Liver (tissue), 9 donors: ENCODE data around the gene CFAP74. TPM values are rescaled to one million over a fixed set of nuclear protein-coding genes. Genes with fewer than 3 reads are reported as not detected.

Source experiments
- DNase-seq: peaks from one replicate; pipeline ENCODE4 v3.0.0-alpha.2; 2017; ENCODE audit warnings: low spot score
- H3K27ac ChIP-seq, 2 donors: one replicate each; pipeline ENCODE4 v1.7.0; 2013; ENCODE audit warnings: inconsistent platforms in 2 of 2, low read length in 2 of 2, control low read depth in 1 of 2, low read depth in 1 of 2, mild to moderate bottlenecking in 1 of 2
- H3K27me3 ChIP-seq, 4 donors: one replicate each; pipeline versions ENCODE4 v1.6.1 to v1.7.0; 2013; ENCODE audit warnings: low read length in 3 of 4, inconsistent platforms in 1 of 4, mild to moderate bottlenecking in 1 of 4, moderate library complexity in 1 of 4; ENCODE audit not compliant: control insufficient read depth in 4 of 4, insufficient read depth in 4 of 4
- H3K36me3 ChIP-seq, 4 donors: one replicate each; pipeline versions ENCODE4 v1.6.1 to v1.7.0; 2013; ENCODE audit warnings: low read length in 3 of 4, mild to moderate bottlenecking in 3 of 4, low read depth in 1 of 4, moderate library complexity in 1 of 4; ENCODE audit not compliant: control insufficient read depth in 4 of 4, insufficient read depth in 3 of 4
- H3K4me1 ChIP-seq, 4 donors: one replicate each; pipeline versions ENCODE4 v1.6.1 to v1.7.0; 2013; ENCODE audit warnings: low read length in 3 of 4, mild to moderate bottlenecking in 3 of 4, moderate library complexity in 1 of 4; ENCODE audit not compliant: control insufficient read depth in 4 of 4, insufficient read depth in 4 of 4
- H3K4me3 ChIP-seq, 3 donors: one replicate each; pipeline versions ENCODE4 v1.6.1 to v1.7.0; 2013; ENCODE audit warnings: low read length in 3 of 3, control low read depth in 1 of 3, low read depth in 1 of 3, mild to moderate bottlenecking in 1 of 3
- H3K9ac ChIP-seq, 2 donors: one replicate each; pipeline ENCODE4 v1.7.0; 2013; ENCODE audit warnings: low read length in 2 of 2, mild to moderate bottlenecking in 2 of 2, moderate library complexity in 2 of 2, control low read depth in 1 of 2, low read depth in 1 of 2
- H3K9me3 ChIP-seq, 4 donors: one replicate each; pipeline versions ENCODE4 v1.6.1 to v1.7.0; 2013; ENCODE audit warnings: low read length in 3 of 4; ENCODE audit not compliant: control insufficient read depth in 4 of 4
- EGR1 ChIP-seq, 2 donors: IDR thresholded peaks; 2 replicates each; pipeline ENCODE4 v1.6.1; 2016 to 2018; ENCODE audit warnings: antibody characterized with exemption in 2 of 2, low read depth in 2 of 2
- FOXA2 ChIP-seq: IDR thresholded peaks from 2 replicates; pipeline ENCODE4 v1.6.1; 2016; ENCODE audit warnings: antibody characterized with exemption
- GABPA ChIP-seq, 2 donors: IDR thresholded peaks in 1 of 2; conservative IDR thresholded peaks in 1 of 2; 2 replicates each; pipeline ENCODE4 v1.6.1; 2016; ENCODE audit warnings: antibody characterized with exemption in 2 of 2, mild to moderate bottlenecking in 1 of 2, moderate library complexity in 1 of 2
- HNF4A ChIP-seq, 2 donors: conservative IDR thresholded peaks; 2 replicates each; pipeline ENCODE4 v1.6.1; 2016; ENCODE audit warnings: antibody characterized with exemption in 2 of 2, mild to moderate bottlenecking in 2 of 2
- HNF4G ChIP-seq: IDR thresholded peaks from 2 replicates; pipeline ENCODE4 v1.6.1; 2016; ENCODE audit warnings: antibody characterized with exemption
- JUND ChIP-seq, 2 donors: IDR thresholded peaks; 2 replicates each; pipeline ENCODE4 v1.6.1; 2016; ENCODE audit warnings: antibody characterized with exemption in 2 of 2
- MAX ChIP-seq: IDR thresholded peaks from 2 replicates; pipeline ENCODE4 v1.6.1; 2016; ENCODE audit warnings: antibody characterized with exemption
- NR2F2 ChIP-seq: IDR thresholded peaks from 2 replicates; pipeline ENCODE4 v1.6.1; 2016; ENCODE audit warnings: antibody characterized with exemption
- RAD21 ChIP-seq, 2 donors: IDR thresholded peaks; 2 replicates each; pipeline ENCODE4 v1.6.1; 2016; ENCODE audit warnings: antibody characterized with exemption in 2 of 2, mild to moderate bottlenecking in 2 of 2
- REST ChIP-seq: IDR thresholded peaks from 2 replicates; pipeline ENCODE4 v1.6.1; 2016; ENCODE audit warnings: antibody characterized with exemption, mild to moderate bottlenecking
- RXRA ChIP-seq, 2 donors: IDR thresholded peaks; 2 replicates each; pipeline ENCODE4 v1.6.1; 2017 to 2018; ENCODE audit warnings: antibody characterized with exemption in 2 of 2, mild to moderate bottlenecking in 1 of 2
- SP1 ChIP-seq: IDR thresholded peaks from 2 replicates; pipeline ENCODE4 v1.6.1; 2018; ENCODE audit warnings: antibody characterized with exemption, mild to moderate bottlenecking
- TAF1 ChIP-seq: conservative IDR thresholded peaks from 2 replicates; pipeline ENCODE4 v1.6.1; 2016; ENCODE audit warnings: antibody characterized with exemption, mild to moderate bottlenecking
- YY1 ChIP-seq: IDR thresholded peaks from 2 replicates; pipeline ENCODE4 v1.6.1; 2016; ENCODE audit warnings: antibody characterized with exemption, mild to moderate bottlenecking
- WGBS: extraction: QIAGEN DNeasy Blood & Tissue Kit; methylation state at CpG from one replicate; pipeline ENCODE4 v1.1.7; 2013; 5-methylcytosine and 5-hydroxymethylcytosine counted together
- polyA plus RNA-seq, 2 donors: library from polyadenylated mRNA; stranded (reverse) in 1 of 2; unstranded in 1 of 2; fragments of 200-250 nt in 1 of 2; fragments of >200 nt in 1 of 2; fragmentation: Nextera tagmentation in 1 of 2; extraction: Ambion mirVana in 1 of 2; gene quantifications; one replicate each; pipeline versions ENCODE4 v1.2.1 to v1.2.3, GENCODE V29; 2013 to 2015
- total RNA-seq, 2 donors: library from RNA; depleted of rRNA; stranded (reverse); fragments of >200 nt; gene quantifications; one replicate each; pipeline ENCODE4 v1.2.3, GENCODE V29; 2014
- TF ChIP-seq, protein P1 (sequence below): fragments of 150-350 bp; IDR thresholded peaks from 2 replicates; pipeline ENCODE4 v1.5.1; 2017; ENCODE audit warnings: improper control_type of control experiment, low read depth, low read length; ENCODE audit not compliant: missing input control
- TF ChIP-seq, protein P2 (sequence below): IDR thresholded peaks from 2 replicates; pipeline ENCODE4 v1.6.1; 2016; ENCODE audit warnings: antibody characterized with exemption
- TF ChIP-seq, protein P3 (sequence below): IDR thresholded peaks from 2 replicates; pipeline ENCODE4 v1.6.1; 2016; ENCODE audit warnings: antibody characterized with exemption
- donor health status: healthy.
- donor health status: healthy.
- donor health status: healthy.
- donor health status: healthy.
- donor health status: healthy.

The CFAP74 gene
- total and polyA plus RNA-seq, 4 donors: under 0.01 to 0.31 TPM; not detected in 2

- Histone ChIP-seq H3K9me3 (no peaks in the 10 kb centered on the region), H3K27me3 (peaks cover 0 to 2% (median 0%) of the 10 kb centered on the region in 4 donors), H3K4me1 (no peaks in the 10 kb centered on the region), H3K9ac (no peak overlapping the region), H3K4me3 (no peak overlapping the region), H3K36me3 (no peaks in the 10 kb centered on the region), H3K27ac (no peak overlapping the region)
- DNase-seq: no peak
- 68% methylated on average over 38 of the region's 38 CpGs for WGBS
- no peak for TF ChIP-seq HNF4G
- TF ChIP-seq NR2F2: no peak
- TF ChIP-seq TAF1: no peak
- TF ChIP-seq RAD21 (IDR thresholded peaks at IDR 0.05): no peak
- TF ChIP-seq HNF4A (conservative IDR thresholded peaks at IDR 0.05): no peak
- TF ChIP-seq JUND (IDR thresholded peaks at IDR 0.05): no peak
- TF ChIP-seq, protein P1, sequence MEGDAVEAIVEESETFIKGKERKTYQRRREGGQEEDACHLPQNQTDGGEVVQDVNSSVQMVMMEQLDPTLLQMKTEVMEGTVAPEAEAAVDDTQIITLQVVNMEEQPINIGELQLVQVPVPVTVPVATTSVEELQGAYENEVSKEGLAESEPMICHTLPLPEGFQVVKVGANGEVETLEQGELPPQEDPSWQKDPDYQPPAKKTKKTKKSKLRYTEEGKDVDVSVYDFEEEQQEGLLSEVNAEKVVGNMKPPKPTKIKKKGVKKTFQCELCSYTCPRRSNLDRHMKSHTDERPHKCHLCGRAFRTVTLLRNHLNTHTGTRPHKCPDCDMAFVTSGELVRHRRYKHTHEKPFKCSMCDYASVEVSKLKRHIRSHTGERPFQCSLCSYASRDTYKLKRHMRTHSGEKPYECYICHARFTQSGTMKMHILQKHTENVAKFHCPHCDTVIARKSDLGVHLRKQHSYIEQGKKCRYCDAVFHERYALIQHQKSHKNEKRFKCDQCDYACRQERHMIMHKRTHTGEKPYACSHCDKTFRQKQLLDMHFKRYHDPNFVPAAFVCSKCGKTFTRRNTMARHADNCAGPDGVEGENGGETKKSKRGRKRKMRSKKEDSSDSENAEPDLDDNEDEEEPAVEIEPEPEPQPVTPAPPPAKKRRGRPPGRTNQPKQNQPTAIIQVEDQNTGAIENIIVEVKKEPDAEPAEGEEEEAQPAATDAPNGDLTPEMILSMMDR: no peak
- TF ChIP-seq GABPA (IDR thresholded peaks at IDR 0.05 in 1 of 2, conservative IDR thresholded peaks at IDR 0.05 in 1 of 2): no peak
- TF ChIP-seq SP1: no peak
- TF ChIP-seq, protein P2, sequence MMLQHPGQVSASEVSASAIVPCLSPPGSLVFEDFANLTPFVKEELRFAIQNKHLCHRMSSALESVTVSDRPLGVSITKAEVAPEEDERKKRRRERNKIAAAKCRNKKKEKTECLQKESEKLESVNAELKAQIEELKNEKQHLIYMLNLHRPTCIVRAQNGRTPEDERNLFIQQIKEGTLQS: no peak
- TF ChIP-seq, protein P3, sequence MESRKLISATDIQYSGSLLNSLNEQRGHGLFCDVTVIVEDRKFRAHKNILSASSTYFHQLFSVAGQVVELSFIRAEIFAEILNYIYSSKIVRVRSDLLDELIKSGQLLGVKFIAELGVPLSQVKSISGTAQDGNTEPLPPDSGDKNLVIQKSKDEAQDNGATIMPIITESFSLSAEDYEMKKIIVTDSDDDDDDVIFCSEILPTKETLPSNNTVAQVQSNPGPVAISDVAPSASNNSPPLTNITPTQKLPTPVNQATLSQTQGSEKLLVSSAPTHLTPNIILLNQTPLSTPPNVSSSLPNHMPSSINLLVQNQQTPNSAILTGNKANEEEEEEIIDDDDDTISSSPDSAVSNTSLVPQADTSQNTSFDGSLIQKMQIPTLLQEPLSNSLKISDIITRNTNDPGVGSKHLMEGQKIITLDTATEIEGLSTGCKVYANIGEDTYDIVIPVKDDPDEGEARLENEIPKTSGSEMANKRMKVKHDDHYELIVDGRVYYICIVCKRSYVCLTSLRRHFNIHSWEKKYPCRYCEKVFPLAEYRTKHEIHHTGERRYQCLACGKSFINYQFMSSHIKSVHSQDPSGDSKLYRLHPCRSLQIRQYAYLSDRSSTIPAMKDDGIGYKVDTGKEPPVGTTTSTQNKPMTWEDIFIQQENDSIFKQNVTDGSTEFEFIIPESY: no peak
- no peak for TF ChIP-seq YY1
- TF ChIP-seq MAX: no peak
- TF ChIP-seq FOXA2: no peak
- no peak for TF ChIP-seq RXRA (IDR thresholded peaks at IDR 0.05)
- no peak for TF ChIP-seq REST
- TF ChIP-seq EGR1 (IDR thresholded peaks at IDR 0.05; ENCODE audit: low read depth in 2 of 2): no peak
These were observed 37.4 kb downstream of the CFAP74 start for GRCh38 chr1:1966071-1966740.
